Keratinocyte (primary cell): ENCODE results near the gene GRIN2C. TPM values are rescaled to one million over a fixed set of nuclear protein-coding genes. Genes with fewer than 3 reads are reported as not detected.

Source experiments
- DNase-seq: peaks from one replicate; pipeline ENCODE4 v3.0.0-alpha.2; 2011; ENCODE audit warnings: low read depth, missing footprints, low spot score
- FAIRE-seq: peaks from 2 replicates; lab custom pipeline; 2011; peaks lifted over from hg19 to GRCh38; lab: Jason Lieb, UNC
- H2AFZ ChIP-seq: 2 replicates; pipeline ENCODE4 v1.6.0; 2012; ENCODE audit warnings: low read length, control low read depth, inconsistent platforms; ENCODE audit not compliant: control insufficient read depth
- H3K27ac ChIP-seq: 2 replicates; pipeline ENCODE4 v1.5.1; 2011; ENCODE audit warnings: low read length; ENCODE audit not compliant: control insufficient read depth, insufficient read depth
- H3K27me3 ChIP-seq: 3 replicates; pipeline ENCODE4 v1.6.0; 2011; ENCODE audit warnings: low read length; ENCODE audit not compliant: control insufficient read depth, insufficient read depth; ENCODE audit errors: extremely low read depth
- H3K36me3 ChIP-seq, 2 experiments: 2 replicates in 1 of 2; 3 replicates in 1 of 2; pipeline ENCODE4 v1.5.1; 2011; ENCODE audit warnings: low read length in 2 of 2, mild to moderate bottlenecking in 1 of 2; ENCODE audit not compliant: control insufficient read depth in 2 of 2, insufficient read depth in 2 of 2; ENCODE audit errors: extremely low read depth in 1 of 2
- H3K4me1 ChIP-seq: 3 replicates; pipeline ENCODE4 v1.5.1; 2011; ENCODE audit warnings: low read length; ENCODE audit not compliant: control insufficient read depth, insufficient read depth; ENCODE audit errors: extremely low read depth
- H3K4me2 ChIP-seq: 3 replicates; pipeline ENCODE4 v1.6.0; 2011; ENCODE audit warnings: low read depth, low read length; ENCODE audit not compliant: control insufficient read depth, insufficient read depth; ENCODE audit errors: extremely low read depth
- H3K4me3 ChIP-seq, 3 experiments: fragments of 200-600 bp in 1 of 3; sonication (generic) in 1 of 3; 2 replicates in 2 of 3; 3 replicates in 1 of 3; pipeline ENCODE4 v1.5.1; 2011 to 2016; ENCODE audit warnings: low read length in 3 of 3, mild to moderate bottlenecking in 3 of 3, control low read depth in 2 of 3, inconsistent platforms in 1 of 3, low read depth in 1 of 3, mixed read lengths in 1 of 3, mixed run types in 1 of 3, moderate library complexity in 1 of 3; ENCODE audit not compliant: control insufficient read depth in 2 of 3, insufficient read depth in 2 of 3; ENCODE audit errors: extremely low read depth in 1 of 3
- H3K79me2 ChIP-seq: 2 replicates; pipeline ENCODE4 v1.6.0; 2012; ENCODE audit warnings: low read length; ENCODE audit not compliant: control insufficient read depth, insufficient read depth
- H3K9ac ChIP-seq: 3 replicates; pipeline ENCODE4 v1.6.0; 2011; ENCODE audit warnings: low read length; ENCODE audit not compliant: control insufficient read depth, insufficient read depth; ENCODE audit errors: extremely low read depth
- H3K9me1 ChIP-seq: 3 replicates; pipeline ENCODE4 v1.6.0; 2011; ENCODE audit warnings: low read length; ENCODE audit not compliant: control insufficient read depth, insufficient read depth; ENCODE audit errors: extremely low read depth
- H3K9me3 ChIP-seq: 2 replicates; pipeline ENCODE4 v1.5.1; 2012; ENCODE audit warnings: low read depth, low read length; ENCODE audit not compliant: control insufficient read depth
- H4K20me1 ChIP-seq: 3 replicates; pipeline ENCODE4 v1.6.0; 2011; ENCODE audit warnings: low read length; ENCODE audit not compliant: control insufficient read depth, insufficient read depth; ENCODE audit errors: extremely low read depth
- EZH2 ChIP-seq: IDR thresholded peaks from one replicate; pipeline ENCODE4 v1.6.1; 2012; ENCODE audit warnings: inconsistent platforms, mild to moderate bottlenecking, low read length, moderate library complexity
- dilution Hi-C: fragments of 300-500 bp; cut with MboI; formaldehyde crosslinking; loops from one replicate; pipeline ENCODE4 v1.7.0; 2020; ENCODE audit warnings: low sequenced_read_pairs; ENCODE audit not compliant: extremely low pct_ligation_motif_present
- polyA plus RNA-seq, 5 experiments: library from polyadenylated mRNA; depleted of rRNA in 3 of 5; stranded (reverse) in 3 of 5; stranded (forward) in 1 of 5; unstranded in 1 of 5; fragments of >200 nt; gene quantifications; 1 replicate in 1 of 5; 2 replicates in 3 of 5; 3 replicates in 1 of 5; pipeline versions ENCODE4 v1.2.1 to v1.2.3, GENCODE V29; 2011 to 2012; ENCODE audit warnings: missing spikeins in 2 of 5, low read depth in 1 of 5, low replicate concordance in 1 of 5
- TF ChIP-seq, protein P1 (sequence below), 3 experiments: IDR thresholded peaks in 1 of 3; conservative IDR thresholded peaks in 1 of 3; optimal IDR thresholded peaks in 1 of 3; 2 replicates in 2 of 3; 3 replicates in 1 of 3; pipeline versions ENCODE3 to v1.5.1; 2011; ENCODE audit warnings: low read length in 3 of 3, mild to moderate bottlenecking in 3 of 3, moderate library complexity in 2 of 3, control low read depth in 1 of 3, inconsistent platforms in 1 of 3; ENCODE audit not compliant: insufficient read depth in 2 of 3; ENCODE audit errors: extremely low read depth in 1 of 3

The GRIN2C gene
- polyA plus RNA-seq, 1 donor (not counting 4 experiments of a cell fraction or from before 2014, with no cell fraction given): not detected

DNA sequence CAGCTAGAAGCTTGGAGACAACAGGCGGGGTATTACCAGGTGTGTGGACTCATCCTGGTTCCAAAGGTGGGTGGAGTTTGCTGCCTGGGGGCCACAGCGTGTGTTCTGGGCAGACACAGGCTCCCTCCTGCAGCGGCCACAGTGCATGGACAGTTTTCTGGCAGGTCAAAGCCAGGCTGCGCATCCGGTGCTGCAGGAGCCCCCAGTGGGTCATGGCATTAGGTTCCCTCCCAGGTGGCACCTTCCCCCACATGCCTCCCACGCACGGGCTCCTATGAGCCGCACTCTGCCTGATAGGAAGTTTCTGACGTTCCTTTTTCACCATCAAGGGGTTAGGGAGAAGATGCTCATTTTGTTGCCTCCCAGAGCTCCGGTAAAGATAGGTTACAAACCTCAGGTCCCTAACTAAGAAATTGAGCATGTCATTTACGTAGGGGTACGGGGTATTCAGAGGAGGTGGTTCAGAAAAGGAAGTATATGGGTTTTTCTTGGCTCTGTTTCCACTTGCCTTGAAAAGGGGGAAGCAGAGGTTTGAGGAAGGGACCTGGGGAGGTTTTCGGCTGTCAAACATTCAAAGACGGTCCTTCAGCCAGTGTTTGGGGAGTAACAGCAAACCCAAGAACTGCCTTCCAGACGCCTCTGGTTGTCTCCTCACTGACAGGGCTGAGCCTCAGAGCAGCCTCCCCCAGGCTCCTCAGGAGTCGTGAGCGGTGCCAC lies 50.8 kb downstream of the GRIN2C start:
- no peak for DNase-seq
- H3K79me2 ChIP-seq: no peaks in the 10 kb centered on the region
- no peaks in the 10 kb centered on the region for H3K9me3 ChIP-seq
- peaks cover 0 to 12% of the 10 kb centered on the region in 2 experiments for H3K36me3 ChIP-seq
- no peak overlapping the region for H2AFZ ChIP-seq
- no peak overlapping the region for H3K4me2 ChIP-seq
- H3K9me1 ChIP-seq: no peaks in the 10 kb centered on the region
- no peaks in the 10 kb centered on the region for H3K4me1 ChIP-seq
- TF ChIP-seq, protein P1, sequence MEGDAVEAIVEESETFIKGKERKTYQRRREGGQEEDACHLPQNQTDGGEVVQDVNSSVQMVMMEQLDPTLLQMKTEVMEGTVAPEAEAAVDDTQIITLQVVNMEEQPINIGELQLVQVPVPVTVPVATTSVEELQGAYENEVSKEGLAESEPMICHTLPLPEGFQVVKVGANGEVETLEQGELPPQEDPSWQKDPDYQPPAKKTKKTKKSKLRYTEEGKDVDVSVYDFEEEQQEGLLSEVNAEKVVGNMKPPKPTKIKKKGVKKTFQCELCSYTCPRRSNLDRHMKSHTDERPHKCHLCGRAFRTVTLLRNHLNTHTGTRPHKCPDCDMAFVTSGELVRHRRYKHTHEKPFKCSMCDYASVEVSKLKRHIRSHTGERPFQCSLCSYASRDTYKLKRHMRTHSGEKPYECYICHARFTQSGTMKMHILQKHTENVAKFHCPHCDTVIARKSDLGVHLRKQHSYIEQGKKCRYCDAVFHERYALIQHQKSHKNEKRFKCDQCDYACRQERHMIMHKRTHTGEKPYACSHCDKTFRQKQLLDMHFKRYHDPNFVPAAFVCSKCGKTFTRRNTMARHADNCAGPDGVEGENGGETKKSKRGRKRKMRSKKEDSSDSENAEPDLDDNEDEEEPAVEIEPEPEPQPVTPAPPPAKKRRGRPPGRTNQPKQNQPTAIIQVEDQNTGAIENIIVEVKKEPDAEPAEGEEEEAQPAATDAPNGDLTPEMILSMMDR (optimal IDR thresholded peaks at IDR 0.05 in 1 of 3, IDR thresholded peaks at IDR 0.05 in 1 of 3, conservative IDR thresholded peaks at IDR 0.05 in 1 of 3; ENCODE audit: extremely low read depth in 1 of 3, insufficient read depth in 2 of 3, low read length in 3 of 3): no peak
- TF ChIP-seq EZH2: no peak
- dilution Hi-C loops: no loop called here
- FAIRE-seq: no peak
- H4K20me1 ChIP-seq: no peaks in the 10 kb centered on the region
- no peaks in the 10 kb centered on the region for H3K27me3 ChIP-seq
- no peak overlapping the region for H3K9ac ChIP-seq
- H3K4me3 ChIP-seq: no peak overlapping the region
- no peak overlapping the region for H3K27ac ChIP-seq

DNA sequence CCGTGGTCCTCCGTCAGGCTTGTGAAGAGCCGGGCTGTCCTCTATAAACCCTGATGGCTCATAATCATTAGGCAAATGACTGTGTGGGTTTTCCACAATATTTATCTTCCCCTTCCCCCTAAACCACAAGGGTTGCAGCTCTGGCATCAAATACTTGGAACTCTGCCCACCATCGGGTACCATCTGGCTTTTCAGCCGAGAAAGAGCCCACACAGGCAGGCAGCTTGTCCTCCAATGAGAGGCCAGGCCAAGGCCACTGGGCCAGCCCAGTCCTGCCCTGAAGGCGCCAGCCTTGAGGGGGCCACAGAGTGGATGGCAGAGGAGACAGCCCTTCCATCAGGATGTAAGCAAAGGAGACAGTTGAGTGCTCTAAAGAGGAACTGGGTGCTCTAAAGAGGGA lies 51.8 kb downstream of the GRIN2C start:
- Histone ChIP-seq H3K27ac (no peak overlapping the region), H4K20me1 (no peaks in the 10 kb centered on the region), H2AFZ (no peak overlapping the region), H3K9ac (no peak overlapping the region), H3K9me1 (no peaks in the 10 kb centered on the region), H3K79me2 (no peaks in the 10 kb centered on the region), H3K4me1 (no peaks in the 10 kb centered on the region), H3K36me3 (peaks cover 0 to 13% of the 10 kb centered on the region in 2 experiments), H3K27me3 (no peaks in the 10 kb centered on the region), H3K4me2 (no peak overlapping the region), H3K4me3 (no peak overlapping the region), H3K9me3 (no peaks in the 10 kb centered on the region)
- FAIRE-seq (no peak), DNase-seq (no peak)
- dilution Hi-C loops: no loop called here
- TF ChIP-seq, protein P1 (optimal IDR thresholded peaks at IDR 0.05 in 1 of 3, IDR thresholded peaks at IDR 0.05 in 1 of 3, conservative IDR thresholded peaks at IDR 0.05 in 1 of 3; ENCODE audit: extremely low read depth in 1 of 3, insufficient read depth in 2 of 3, low read length in 3 of 3): no peak
- TF ChIP-seq EZH2: no peak
